WTC11 (cell line): Measurements from ENCODE around the gene C4orf50.

ENCODE experiments used
- ELF4 ChIP-seq: sonication (generic); formaldehyde crosslinking; IDR thresholded peaks from 2 replicates; pipeline ENCODE4 v1.8.1; 2022; ENCODE audit warnings: low read depth, mild to moderate bottlenecking, moderate library complexity, missing genetic modification reagents
- ETV6 ChIP-seq: sonication (generic); formaldehyde crosslinking; IDR thresholded peaks from 2 replicates; pipeline ENCODE4 v1.8.1; 2022; ENCODE audit warnings: mild to moderate bottlenecking, missing genetic modification reagents
- GTF2I ChIP-seq: fragments of 250-450 bp; sonication (Bioruptor Pico); conservative IDR thresholded peaks from 2 replicates; pipeline ENCODE4 v1.4.0; 2021; ENCODE audit warnings: mild to moderate bottlenecking
- SP1 ChIP-seq: sonication (generic); formaldehyde crosslinking; conservative IDR thresholded peaks from 2 replicates; pipeline ENCODE4 v1.8.1; 2022; ENCODE audit warnings: missing genetic modification reagents
- TEAD4 ChIP-seq: sonication (generic); formaldehyde crosslinking; IDR thresholded peaks from 2 replicates; pipeline ENCODE4 v1.8.0; 2022; ENCODE audit warnings: mild to moderate bottlenecking, missing genetic modification reagents
- TP53 ChIP-seq: sonication (generic); formaldehyde crosslinking; IDR thresholded peaks from 2 replicates; pipeline ENCODE4 v1.8.1; 2023; ENCODE audit warnings: mild to moderate bottlenecking, missing genetic modification reagents
- TF ChIP-seq, protein P1 (sequence below): sonication (generic); formaldehyde crosslinking; IDR thresholded peaks from 2 replicates; pipeline ENCODE4 v1.8.0; 2022; ENCODE audit warnings: mild to moderate bottlenecking, missing genetic modification reagents
- TF ChIP-seq, protein P2 (sequence below): fragments of 200-600 bp; IDR thresholded peaks from 2 replicates; pipeline ENCODE4 v1.8.0; 2022; ENCODE audit warnings: antibody characterized with exemption
- TF ChIP-seq, protein P3 (sequence below): sonication (generic); formaldehyde crosslinking; IDR thresholded peaks from 2 replicates; pipeline ENCODE4 v1.8.1; 2022; ENCODE audit warnings: low read depth, missing genetic modification reagents, borderline replicate concordance
- TF ChIP-seq, protein P4 (sequence below): sonication (generic); formaldehyde crosslinking; IDR thresholded peaks from 2 replicates; pipeline ENCODE4 v1.8.0; 2022; ENCODE audit warnings: mild to moderate bottlenecking, missing genetic modification reagents
- TF ChIP-seq, protein P5 (sequence below): sonication (generic); formaldehyde crosslinking; IDR thresholded peaks from 2 replicates; pipeline ENCODE4 v1.8.1; 2022; ENCODE audit warnings: mild to moderate bottlenecking, missing genetic modification reagents, moderate library complexity, borderline replicate concordance
- TF ChIP-seq, protein P6 (sequence below): sonication (generic); formaldehyde crosslinking; IDR thresholded peaks from 2 replicates; pipeline ENCODE4 v1.8.1; 2023; ENCODE audit warnings: mild to moderate bottlenecking, missing genetic modification reagents, moderate library complexity
- TF ChIP-seq, protein P7 (sequence below): sonication (generic); formaldehyde crosslinking; IDR thresholded peaks from 2 replicates; pipeline ENCODE4 v1.8.0; 2022; ENCODE audit warnings: mild to moderate bottlenecking, missing genetic modification reagents

DNA sequence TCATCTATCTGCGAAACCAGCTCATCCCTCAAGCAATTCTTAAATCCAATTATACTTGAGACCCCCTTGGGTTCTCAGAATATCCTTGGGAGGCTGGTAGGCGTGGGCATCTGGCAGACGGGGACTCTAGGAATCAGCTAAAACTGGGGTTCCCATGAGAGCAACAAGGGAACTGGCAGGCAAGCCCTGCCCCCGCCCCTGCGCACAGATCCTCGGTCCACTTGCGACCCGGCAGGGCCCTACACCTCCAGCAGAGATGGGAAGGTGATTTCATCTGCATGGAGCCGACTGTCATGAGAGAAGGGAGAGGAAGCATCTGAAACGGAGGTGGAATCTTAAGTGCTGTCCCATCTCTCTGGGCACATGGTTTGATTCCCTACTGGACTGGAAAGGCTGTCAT lies 9.9 kb upstream of the C4orf50 start:
- TF ChIP-seq TP53 (CRISPR knock-in tag) (no peak), TEAD4 (no peak), ELF4 (CRISPR knock-in tag) (no peak), ETV6 (no peak), SP1 (no peak), GTF2I (CRISPR knock-in tag) (no peak)
- TF ChIP-seq, protein P1, sequence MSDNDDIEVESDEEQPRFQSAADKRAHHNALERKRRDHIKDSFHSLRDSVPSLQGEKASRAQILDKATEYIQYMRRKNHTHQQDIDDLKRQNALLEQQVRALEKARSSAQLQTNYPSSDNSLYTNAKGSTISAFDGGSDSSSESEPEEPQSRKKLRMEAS (CRISPR knock-in tag): no peak
- TF ChIP-seq, protein P2, sequence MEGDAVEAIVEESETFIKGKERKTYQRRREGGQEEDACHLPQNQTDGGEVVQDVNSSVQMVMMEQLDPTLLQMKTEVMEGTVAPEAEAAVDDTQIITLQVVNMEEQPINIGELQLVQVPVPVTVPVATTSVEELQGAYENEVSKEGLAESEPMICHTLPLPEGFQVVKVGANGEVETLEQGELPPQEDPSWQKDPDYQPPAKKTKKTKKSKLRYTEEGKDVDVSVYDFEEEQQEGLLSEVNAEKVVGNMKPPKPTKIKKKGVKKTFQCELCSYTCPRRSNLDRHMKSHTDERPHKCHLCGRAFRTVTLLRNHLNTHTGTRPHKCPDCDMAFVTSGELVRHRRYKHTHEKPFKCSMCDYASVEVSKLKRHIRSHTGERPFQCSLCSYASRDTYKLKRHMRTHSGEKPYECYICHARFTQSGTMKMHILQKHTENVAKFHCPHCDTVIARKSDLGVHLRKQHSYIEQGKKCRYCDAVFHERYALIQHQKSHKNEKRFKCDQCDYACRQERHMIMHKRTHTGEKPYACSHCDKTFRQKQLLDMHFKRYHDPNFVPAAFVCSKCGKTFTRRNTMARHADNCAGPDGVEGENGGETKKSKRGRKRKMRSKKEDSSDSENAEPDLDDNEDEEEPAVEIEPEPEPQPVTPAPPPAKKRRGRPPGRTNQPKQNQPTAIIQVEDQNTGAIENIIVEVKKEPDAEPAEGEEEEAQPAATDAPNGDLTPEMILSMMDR: no peak
- TF ChIP-seq, protein P3, sequence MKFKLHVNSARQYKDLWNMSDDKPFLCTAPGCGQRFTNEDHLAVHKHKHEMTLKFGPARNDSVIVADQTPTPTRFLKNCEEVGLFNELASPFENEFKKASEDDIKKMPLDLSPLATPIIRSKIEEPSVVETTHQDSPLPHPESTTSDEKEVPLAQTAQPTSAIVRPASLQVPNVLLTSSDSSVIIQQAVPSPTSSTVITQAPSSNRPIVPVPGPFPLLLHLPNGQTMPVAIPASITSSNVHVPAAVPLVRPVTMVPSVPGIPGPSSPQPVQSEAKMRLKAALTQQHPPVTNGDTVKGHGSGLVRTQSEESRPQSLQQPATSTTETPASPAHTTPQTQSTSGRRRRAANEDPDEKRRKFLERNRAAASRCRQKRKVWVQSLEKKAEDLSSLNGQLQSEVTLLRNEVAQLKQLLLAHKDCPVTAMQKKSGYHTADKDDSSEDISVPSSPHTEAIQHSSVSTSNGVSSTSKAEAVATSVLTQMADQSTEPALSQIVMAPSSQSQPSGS (CRISPR knock-in tag): no peak
- TF ChIP-seq, protein P4, sequence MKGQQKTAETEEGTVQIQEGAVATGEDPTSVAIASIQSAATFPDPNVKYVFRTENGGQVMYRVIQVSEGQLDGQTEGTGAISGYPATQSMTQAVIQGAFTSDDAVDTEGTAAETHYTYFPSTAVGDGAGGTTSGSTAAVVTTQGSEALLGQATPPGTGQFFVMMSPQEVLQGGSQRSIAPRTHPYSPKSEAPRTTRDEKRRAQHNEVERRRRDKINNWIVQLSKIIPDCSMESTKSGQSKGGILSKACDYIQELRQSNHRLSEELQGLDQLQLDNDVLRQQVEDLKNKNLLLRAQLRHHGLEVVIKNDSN (CRISPR knock-in tag): no peak
- TF ChIP-seq, protein P5, sequence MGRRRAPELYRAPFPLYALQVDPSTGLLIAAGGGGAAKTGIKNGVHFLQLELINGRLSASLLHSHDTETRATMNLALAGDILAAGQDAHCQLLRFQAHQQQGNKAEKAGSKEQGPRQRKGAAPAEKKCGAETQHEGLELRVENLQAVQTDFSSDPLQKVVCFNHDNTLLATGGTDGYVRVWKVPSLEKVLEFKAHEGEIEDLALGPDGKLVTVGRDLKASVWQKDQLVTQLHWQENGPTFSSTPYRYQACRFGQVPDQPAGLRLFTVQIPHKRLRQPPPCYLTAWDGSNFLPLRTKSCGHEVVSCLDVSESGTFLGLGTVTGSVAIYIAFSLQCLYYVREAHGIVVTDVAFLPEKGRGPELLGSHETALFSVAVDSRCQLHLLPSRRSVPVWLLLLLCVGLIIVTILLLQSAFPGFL (CRISPR knock-in tag): no peak
- TF ChIP-seq, protein P6, sequence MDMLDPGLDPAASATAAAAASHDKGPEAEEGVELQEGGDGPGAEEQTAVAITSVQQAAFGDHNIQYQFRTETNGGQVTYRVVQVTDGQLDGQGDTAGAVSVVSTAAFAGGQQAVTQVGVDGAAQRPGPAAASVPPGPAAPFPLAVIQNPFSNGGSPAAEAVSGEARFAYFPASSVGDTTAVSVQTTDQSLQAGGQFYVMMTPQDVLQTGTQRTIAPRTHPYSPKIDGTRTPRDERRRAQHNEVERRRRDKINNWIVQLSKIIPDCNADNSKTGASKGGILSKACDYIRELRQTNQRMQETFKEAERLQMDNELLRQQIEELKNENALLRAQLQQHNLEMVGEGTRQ (CRISPR knock-in tag): no peak
- TF ChIP-seq, protein P7, sequence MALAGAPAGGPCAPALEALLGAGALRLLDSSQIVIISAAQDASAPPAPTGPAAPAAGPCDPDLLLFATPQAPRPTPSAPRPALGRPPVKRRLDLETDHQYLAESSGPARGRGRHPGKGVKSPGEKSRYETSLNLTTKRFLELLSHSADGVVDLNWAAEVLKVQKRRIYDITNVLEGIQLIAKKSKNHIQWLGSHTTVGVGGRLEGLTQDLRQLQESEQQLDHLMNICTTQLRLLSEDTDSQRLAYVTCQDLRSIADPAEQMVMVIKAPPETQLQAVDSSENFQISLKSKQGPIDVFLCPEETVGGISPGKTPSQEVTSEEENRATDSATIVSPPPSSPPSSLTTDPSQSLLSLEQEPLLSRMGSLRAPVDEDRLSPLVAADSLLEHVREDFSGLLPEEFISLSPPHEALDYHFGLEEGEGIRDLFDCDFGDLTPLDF (CRISPR knock-in tag): no peak
